ENCODE data around the gene FBXO33.

The FBXO33 gene

DNA sequence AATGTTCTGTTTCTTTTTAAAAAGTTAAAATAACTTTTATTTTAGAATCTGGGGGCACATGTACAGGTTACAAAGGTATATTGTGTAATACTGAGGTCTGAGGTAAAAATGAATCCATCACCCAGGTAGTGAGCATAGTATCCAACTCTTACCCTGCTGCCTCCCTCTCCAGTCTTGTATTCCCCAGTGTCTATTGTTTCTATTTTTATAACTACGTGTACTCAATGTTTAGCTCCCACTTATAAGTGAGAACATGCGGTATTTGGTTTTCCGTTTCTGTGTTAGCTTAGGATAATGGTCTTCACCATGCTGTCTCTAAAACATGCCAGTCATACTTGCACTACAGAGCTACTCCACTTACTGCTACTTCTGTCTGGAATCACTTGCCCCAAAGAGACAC, 8.4 kb downstream of the FBXO33 start:
- in situ Hi-C loops (cut with MboI; ENCODE audit: low pct_unique_long_range_greater_than_20kb, low sequenced_read_pairs, unreplicated experiment): no loop called here
- TF ChIP-seq, protein P1, sequence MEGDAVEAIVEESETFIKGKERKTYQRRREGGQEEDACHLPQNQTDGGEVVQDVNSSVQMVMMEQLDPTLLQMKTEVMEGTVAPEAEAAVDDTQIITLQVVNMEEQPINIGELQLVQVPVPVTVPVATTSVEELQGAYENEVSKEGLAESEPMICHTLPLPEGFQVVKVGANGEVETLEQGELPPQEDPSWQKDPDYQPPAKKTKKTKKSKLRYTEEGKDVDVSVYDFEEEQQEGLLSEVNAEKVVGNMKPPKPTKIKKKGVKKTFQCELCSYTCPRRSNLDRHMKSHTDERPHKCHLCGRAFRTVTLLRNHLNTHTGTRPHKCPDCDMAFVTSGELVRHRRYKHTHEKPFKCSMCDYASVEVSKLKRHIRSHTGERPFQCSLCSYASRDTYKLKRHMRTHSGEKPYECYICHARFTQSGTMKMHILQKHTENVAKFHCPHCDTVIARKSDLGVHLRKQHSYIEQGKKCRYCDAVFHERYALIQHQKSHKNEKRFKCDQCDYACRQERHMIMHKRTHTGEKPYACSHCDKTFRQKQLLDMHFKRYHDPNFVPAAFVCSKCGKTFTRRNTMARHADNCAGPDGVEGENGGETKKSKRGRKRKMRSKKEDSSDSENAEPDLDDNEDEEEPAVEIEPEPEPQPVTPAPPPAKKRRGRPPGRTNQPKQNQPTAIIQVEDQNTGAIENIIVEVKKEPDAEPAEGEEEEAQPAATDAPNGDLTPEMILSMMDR (IDR thresholded peaks at IDR 0.05; ENCODE audit: extremely low read depth, insufficient read depth, missing control alignments): no peak
- no peak for DNase-seq (ENCODE audit: low spot score)

DNA sequence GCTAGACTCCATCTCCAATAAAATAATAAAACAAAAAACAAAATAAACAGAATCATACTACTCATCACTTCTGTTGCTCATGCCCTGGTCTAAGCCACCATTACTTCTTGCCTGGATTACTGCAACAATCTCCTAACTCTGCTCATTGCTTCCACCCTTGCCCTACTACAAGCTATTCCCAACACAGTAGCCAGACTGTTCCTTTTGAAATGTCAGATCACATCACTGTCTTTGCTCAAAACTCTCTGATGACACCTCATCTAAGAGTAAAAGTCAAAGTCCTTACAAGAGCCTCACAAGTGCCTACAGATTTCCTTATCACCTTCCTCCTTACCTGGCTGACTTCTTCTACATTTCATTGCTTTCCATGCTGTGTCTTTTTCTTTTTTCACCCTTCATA, 10.0 kb downstream of the FBXO33 start:
- DNase-seq (ENCODE audit: low spot score): no peak
- TF ChIP-seq, protein P1 (IDR thresholded peaks at IDR 0.05; ENCODE audit: extremely low read depth, insufficient read depth, missing control alignments): no peak
- in situ Hi-C loops (cut with MboI; ENCODE audit: low pct_unique_long_range_greater_than_20kb, low sequenced_read_pairs, unreplicated experiment): no loop called here

DNA sequence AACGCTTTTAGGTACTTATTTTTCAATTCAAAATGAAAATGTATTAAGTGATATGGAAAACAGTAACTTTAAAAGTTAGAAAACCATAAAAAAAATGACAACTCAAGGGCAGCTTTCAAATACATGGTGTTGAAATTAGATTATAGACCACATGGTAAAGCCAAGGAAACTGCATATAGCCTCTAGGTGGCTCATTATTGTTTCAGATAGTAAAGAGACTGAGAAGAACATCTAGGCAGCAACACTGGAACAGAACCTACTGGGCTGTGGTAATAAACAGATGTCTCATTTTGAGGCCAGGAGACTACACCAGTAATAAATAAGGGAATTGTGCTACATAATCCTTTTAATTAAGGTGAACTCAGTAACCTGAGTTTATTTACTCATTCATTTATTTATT, 13.0 kb downstream of the FBXO33 start:
- TF ChIP-seq, protein P1 (IDR thresholded peaks at IDR 0.05; ENCODE audit: extremely low read depth, insufficient read depth, missing control alignments): no peak
- in situ Hi-C loops (cut with MboI; ENCODE audit: low pct_unique_long_range_greater_than_20kb, low sequenced_read_pairs, unreplicated experiment): no loop called here
- no peak for DNase-seq (ENCODE audit: low spot score)

DNA sequence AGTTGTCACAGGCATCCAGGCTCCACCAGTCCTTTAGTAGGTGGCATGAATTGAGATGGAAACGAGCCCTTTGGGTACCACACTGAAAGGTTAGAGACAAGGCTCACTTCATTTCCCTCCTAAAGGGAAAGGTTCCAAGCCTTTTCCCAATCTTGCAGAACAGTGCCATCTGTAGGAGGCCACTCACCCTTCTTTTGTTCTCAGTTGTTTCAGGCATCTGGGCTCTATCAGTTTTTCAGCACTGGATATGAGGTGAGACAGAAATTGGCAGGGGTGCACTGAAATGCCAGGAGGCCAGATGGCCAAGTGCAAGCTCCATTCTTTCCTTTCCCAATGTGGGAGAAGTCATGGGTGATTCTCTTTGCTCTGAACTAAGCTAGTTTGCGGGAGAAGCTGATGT, 15.2 kb downstream of the FBXO33 start:
- no peak for DNase-seq (ENCODE audit: low spot score)
- TF ChIP-seq, protein P1 (IDR thresholded peaks at IDR 0.05; ENCODE audit: extremely low read depth, insufficient read depth, missing control alignments): no peak
- in situ Hi-C loops (cut with MboI; ENCODE audit: low pct_unique_long_range_greater_than_20kb, low sequenced_read_pairs, unreplicated experiment): no loop called here

DNA sequence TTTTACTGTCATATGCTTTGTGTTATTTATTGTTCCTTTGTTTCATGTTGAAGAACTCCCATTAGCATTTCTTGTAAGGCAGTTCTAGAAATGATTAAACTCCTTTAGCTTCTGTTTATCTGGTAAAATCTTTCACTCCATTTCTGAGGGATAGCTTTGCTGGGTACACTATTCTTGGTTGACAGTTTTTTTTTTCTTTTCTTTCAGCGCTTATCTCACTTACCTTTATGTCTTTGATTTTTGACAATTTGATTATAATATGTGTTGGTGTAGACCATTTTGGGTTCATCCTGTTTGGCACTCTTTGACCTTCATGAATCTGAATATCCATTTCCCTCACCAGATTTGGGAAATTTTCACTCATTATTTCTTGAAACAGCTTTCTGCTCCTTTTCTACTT, 16.2 kb downstream of the FBXO33 start:
- in situ Hi-C loops (cut with MboI; ENCODE audit: low pct_unique_long_range_greater_than_20kb, low sequenced_read_pairs, unreplicated experiment): no loop called here
- DNase-seq (ENCODE audit: low spot score): no peak
- TF ChIP-seq, protein P1 (IDR thresholded peaks at IDR 0.05; ENCODE audit: extremely low read depth, insufficient read depth, missing control alignments): no peak

DNA sequence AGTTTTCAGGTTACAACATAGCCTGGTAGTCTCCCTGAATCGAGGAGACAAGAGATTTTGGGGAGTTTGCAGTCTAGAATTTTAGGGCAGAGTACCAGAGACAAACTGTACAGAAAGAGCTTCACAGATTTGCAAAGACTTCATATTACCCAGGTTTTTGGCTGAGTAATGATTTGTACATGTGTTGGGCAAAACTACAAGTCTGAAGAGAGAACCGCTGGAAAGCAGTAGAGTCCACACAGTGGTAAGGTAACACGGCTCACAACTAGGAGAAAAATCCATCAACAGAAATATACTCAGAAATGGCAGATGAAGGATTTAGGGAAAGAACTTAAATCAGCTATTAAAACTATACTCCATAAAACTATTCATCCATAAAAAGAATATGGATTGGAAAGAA, 25.7 kb downstream of the FBXO33 start:
- DNase-seq (ENCODE audit: low spot score): no peak
- in situ Hi-C loops (cut with MboI; ENCODE audit: low pct_unique_long_range_greater_than_20kb, low sequenced_read_pairs, unreplicated experiment): no loop called here
- TF ChIP-seq, protein P1 (IDR thresholded peaks at IDR 0.05; ENCODE audit: extremely low read depth, insufficient read depth, missing control alignments): no peak

DNA sequence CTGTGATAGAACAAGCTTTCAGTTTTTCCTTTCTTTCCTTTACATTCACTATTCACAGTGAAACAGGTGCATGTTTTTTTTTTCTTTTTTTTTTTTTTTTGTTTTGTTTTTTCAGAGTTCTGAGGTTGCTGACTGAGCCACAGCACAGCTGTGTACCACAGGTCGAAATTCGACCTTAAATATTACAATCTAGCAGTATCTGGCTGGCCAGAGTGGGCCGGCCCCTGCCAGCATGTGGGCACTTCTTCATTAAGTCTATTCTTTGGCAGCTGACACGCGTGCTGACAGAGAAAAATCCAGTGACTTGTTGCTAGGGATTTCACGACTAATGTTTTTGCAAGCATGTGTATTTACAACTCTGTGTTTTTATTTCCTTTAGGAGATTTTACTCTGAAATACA, 33.9 kb downstream of the FBXO33 start:
- TF ChIP-seq, protein P1 (IDR thresholded peaks at IDR 0.05; ENCODE audit: extremely low read depth, insufficient read depth, missing control alignments): no peak
- no peak for DNase-seq (ENCODE audit: low spot score)
- in situ Hi-C loops (cut with MboI; ENCODE audit: low pct_unique_long_range_greater_than_20kb, low sequenced_read_pairs, unreplicated experiment): no loop called here

All from GM13977 (cell line).